ENCODE measurements around the gene GID4. TPM values are rescaled to one million over a fixed set of nuclear protein-coding genes. Genes with fewer than 3 reads are reported as not detected.

GID4 gene
- total and polyA plus RNA-seq, 4 donors = 1.7 to 4.9 (median 3.7) TPM

DNA sequence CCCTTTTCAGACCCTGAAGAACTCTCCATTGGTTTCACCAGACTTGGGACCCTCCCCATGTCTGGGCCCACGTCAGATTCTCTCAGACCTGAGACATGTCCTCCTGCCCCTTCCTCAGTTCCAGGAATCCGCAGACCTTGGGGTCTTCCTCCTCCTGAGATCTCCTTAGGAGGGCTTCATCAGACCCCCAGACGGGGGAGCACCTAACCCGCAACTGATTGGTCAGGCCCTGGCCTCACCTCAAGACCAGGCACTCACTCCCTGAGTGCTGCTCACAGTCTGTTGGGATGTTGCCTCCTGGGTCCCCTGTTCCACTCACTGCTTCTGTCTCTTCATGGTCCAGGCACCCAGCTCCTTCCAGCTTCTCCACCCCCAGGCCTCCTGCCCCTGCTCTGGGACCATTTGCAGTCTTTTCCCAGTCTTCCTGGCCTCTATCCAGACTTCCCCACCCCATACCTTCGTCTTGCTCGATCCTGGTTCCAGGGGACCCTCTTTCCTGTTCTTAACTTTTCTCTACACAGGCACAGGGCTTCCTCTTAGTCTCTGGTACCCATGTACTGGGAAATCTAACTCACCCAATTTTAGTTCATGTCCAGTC is 1.2 kb downstream of the GID4 start:
- TF ChIP-seq YY1 (IDR thresholded peaks at IDR 0.05) (no peak), FOXA1 (IDR thresholded peaks at IDR 0.05) (no peak), TAF1 (conservative IDR thresholded peaks at IDR 0.05) (no peak), RAD21 (IDR thresholded peaks at IDR 0.05) (no peak), SP1 (IDR thresholded peaks at IDR 0.05) (no peak), HNF4A (conservative IDR thresholded peaks at IDR 0.05) (no peak), JUND (IDR thresholded peaks at IDR 0.05) (no peak), RXRA (IDR thresholded peaks at IDR 0.05) (no peak), FOXA2 (IDR thresholded peaks at IDR 0.05) (no peak), EGR1 (IDR thresholded peaks at IDR 0.05; ENCODE audit: low read depth in 2 of 2) (no peak)
- TF ChIP-seq, protein P1, sequence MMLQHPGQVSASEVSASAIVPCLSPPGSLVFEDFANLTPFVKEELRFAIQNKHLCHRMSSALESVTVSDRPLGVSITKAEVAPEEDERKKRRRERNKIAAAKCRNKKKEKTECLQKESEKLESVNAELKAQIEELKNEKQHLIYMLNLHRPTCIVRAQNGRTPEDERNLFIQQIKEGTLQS (IDR thresholded peaks at IDR 0.05) = no peak
- TF ChIP-seq, protein P2, sequence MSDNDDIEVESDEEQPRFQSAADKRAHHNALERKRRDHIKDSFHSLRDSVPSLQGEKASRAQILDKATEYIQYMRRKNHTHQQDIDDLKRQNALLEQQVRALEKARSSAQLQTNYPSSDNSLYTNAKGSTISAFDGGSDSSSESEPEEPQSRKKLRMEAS (IDR thresholded peaks at IDR 0.05) = no peak
- TF ChIP-seq, protein P3, sequence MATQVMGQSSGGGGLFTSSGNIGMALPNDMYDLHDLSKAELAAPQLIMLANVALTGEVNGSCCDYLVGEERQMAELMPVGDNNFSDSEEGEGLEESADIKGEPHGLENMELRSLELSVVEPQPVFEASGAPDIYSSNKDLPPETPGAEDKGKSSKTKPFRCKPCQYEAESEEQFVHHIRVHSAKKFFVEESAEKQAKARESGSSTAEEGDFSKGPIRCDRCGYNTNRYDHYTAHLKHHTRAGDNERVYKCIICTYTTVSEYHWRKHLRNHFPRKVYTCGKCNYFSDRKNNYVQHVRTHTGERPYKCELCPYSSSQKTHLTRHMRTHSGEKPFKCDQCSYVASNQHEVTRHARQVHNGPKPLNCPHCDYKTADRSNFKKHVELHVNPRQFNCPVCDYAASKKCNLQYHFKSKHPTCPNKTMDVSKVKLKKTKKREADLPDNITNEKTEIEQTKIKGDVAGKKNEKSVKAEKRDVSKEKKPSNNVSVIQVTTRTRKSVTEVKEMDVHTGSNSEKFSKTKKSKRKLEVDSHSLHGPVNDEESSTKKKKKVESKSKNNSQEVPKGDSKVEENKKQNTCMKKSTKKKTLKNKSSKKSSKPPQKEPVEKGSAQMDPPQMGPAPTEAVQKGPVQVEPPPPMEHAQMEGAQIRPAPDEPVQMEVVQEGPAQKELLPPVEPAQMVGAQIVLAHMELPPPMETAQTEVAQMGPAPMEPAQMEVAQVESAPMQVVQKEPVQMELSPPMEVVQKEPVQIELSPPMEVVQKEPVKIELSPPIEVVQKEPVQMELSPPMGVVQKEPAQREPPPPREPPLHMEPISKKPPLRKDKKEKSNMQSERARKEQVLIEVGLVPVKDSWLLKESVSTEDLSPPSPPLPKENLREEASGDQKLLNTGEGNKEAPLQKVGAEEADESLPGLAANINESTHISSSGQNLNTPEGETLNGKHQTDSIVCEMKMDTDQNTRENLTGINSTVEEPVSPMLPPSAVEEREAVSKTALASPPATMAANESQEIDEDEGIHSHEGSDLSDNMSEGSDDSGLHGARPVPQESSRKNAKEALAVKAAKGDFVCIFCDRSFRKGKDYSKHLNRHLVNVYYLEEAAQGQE (IDR thresholded peaks at IDR 0.05) = no peak
- H3K9me3 ChIP-seq (ENCODE audit: control insufficient read depth in 4 of 4, low read length in 3 of 4) = no peaks in the 10 kb centered on the region
- peak overlapping the region in 2 of 3 donors; percentile 92 to 97 for H3K4me3 ChIP-seq (ENCODE audit: low read depth in 1 of 3, low read length in 3 of 3)
- H3K9ac ChIP-seq (ENCODE audit: low read depth in 1 of 2, low read length in 2 of 2) = peak overlapping the region; percentile 55 to 79
- WGBS = 51% methylated on average over 6 of the region's 6 CpGs
- DNase-seq (ENCODE audit: low spot score) = no peak
- H3K36me3 ChIP-seq (ENCODE audit: control insufficient read depth in 4 of 4, insufficient read depth in 3 of 4, low read depth in 1 of 4, low read length in 3 of 4) = no peaks in the 10 kb centered on the region
- peaks cover 4 to 35% (median 26%) of the 10 kb centered on the region in 4 donors for H3K4me1 ChIP-seq (ENCODE audit: control insufficient read depth in 4 of 4, insufficient read depth in 4 of 4, low read length in 3 of 4)
- H3K27me3 ChIP-seq (ENCODE audit: control insufficient read depth in 4 of 4, insufficient read depth in 4 of 4, low read length in 3 of 4) = no peaks in the 10 kb centered on the region
- no peak overlapping the region for H3K27ac ChIP-seq (ENCODE audit: low read depth in 1 of 2, low read length in 2 of 2)

DNA sequence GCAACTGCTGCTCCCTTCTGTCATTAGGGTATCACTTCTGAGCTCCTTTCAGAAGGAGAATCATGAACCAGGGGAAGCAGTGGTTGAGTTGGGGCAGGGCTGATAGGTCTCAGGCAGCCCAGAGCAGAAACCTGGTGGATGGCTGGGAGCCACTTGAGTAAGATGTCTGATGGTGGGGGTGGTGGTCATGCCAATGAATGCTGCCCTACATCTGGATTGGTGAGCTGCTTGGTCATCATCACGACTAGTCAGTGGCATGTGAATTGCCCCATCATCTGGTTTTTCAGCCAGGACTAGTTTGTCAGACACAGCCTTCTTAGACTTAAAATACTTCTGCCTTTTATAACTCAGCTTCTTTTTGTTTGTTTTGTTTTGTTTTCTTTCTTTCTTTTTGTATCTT is 2.6 kb downstream of the GID4 start:
- H3K9me3 ChIP-seq (ENCODE audit: control insufficient read depth in 4 of 4, low read length in 3 of 4) = no peaks in the 10 kb centered on the region
- peaks cover 0 to 4% (median 1%) of the 10 kb centered on the region in 4 donors for H3K36me3 ChIP-seq (ENCODE audit: control insufficient read depth in 4 of 4, insufficient read depth in 3 of 4, low read depth in 1 of 4, low read length in 3 of 4)
- TF ChIP-seq RXRA (IDR thresholded peaks at IDR 0.05) = no peak
- no peak for TF ChIP-seq HNF4A (conservative IDR thresholded peaks at IDR 0.05)
- no peak for TF ChIP-seq TAF1 (conservative IDR thresholded peaks at IDR 0.05)
- TF ChIP-seq RAD21 (IDR thresholded peaks at IDR 0.05) = no peak
- TF ChIP-seq, protein P4, sequence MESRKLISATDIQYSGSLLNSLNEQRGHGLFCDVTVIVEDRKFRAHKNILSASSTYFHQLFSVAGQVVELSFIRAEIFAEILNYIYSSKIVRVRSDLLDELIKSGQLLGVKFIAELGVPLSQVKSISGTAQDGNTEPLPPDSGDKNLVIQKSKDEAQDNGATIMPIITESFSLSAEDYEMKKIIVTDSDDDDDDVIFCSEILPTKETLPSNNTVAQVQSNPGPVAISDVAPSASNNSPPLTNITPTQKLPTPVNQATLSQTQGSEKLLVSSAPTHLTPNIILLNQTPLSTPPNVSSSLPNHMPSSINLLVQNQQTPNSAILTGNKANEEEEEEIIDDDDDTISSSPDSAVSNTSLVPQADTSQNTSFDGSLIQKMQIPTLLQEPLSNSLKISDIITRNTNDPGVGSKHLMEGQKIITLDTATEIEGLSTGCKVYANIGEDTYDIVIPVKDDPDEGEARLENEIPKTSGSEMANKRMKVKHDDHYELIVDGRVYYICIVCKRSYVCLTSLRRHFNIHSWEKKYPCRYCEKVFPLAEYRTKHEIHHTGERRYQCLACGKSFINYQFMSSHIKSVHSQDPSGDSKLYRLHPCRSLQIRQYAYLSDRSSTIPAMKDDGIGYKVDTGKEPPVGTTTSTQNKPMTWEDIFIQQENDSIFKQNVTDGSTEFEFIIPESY (IDR thresholded peaks at IDR 0.05) = no peak
- TF ChIP-seq EGR1 (IDR thresholded peaks at IDR 0.05; ENCODE audit: low read depth in 2 of 2) = no peak
- TF ChIP-seq, protein P5, sequence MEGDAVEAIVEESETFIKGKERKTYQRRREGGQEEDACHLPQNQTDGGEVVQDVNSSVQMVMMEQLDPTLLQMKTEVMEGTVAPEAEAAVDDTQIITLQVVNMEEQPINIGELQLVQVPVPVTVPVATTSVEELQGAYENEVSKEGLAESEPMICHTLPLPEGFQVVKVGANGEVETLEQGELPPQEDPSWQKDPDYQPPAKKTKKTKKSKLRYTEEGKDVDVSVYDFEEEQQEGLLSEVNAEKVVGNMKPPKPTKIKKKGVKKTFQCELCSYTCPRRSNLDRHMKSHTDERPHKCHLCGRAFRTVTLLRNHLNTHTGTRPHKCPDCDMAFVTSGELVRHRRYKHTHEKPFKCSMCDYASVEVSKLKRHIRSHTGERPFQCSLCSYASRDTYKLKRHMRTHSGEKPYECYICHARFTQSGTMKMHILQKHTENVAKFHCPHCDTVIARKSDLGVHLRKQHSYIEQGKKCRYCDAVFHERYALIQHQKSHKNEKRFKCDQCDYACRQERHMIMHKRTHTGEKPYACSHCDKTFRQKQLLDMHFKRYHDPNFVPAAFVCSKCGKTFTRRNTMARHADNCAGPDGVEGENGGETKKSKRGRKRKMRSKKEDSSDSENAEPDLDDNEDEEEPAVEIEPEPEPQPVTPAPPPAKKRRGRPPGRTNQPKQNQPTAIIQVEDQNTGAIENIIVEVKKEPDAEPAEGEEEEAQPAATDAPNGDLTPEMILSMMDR (IDR thresholded peaks at IDR 0.05; ENCODE audit: low read depth, low read length, missing input control) = no peak
- TF ChIP-seq, protein P3 (IDR thresholded peaks at IDR 0.05) = no peak
- TF ChIP-seq FOXA2 (IDR thresholded peaks at IDR 0.05) = no peak
- no peak for TF ChIP-seq GABPA (IDR thresholded peaks at IDR 0.05 in 1 of 2, conservative IDR thresholded peaks at IDR 0.05 in 1 of 2)
- TF ChIP-seq, protein P2 (IDR thresholded peaks at IDR 0.05) = no peak
- TF ChIP-seq SP1 (IDR thresholded peaks at IDR 0.05) = no peak
- TF ChIP-seq FOXA1 (IDR thresholded peaks at IDR 0.05) = no peak
- no peak for TF ChIP-seq YY1 (IDR thresholded peaks at IDR 0.05)
- TF ChIP-seq JUND (IDR thresholded peaks at IDR 0.05) = no peak
- TF ChIP-seq, protein P1 (IDR thresholded peaks at IDR 0.05) = no peak
- no peak for TF ChIP-seq NR2F2 (IDR thresholded peaks at IDR 0.05)
- TF ChIP-seq HNF4G (IDR thresholded peaks at IDR 0.05) = no peak
- H3K27ac ChIP-seq (ENCODE audit: low read depth in 1 of 2, low read length in 2 of 2) = no peak overlapping the region
- DNase-seq (ENCODE audit: low spot score) = no peak
- no peaks in the 10 kb centered on the region for H3K27me3 ChIP-seq (ENCODE audit: control insufficient read depth in 4 of 4, insufficient read depth in 4 of 4, low read length in 3 of 4)
- 50% methylated on average over 1 of the region's 1 CpG for WGBS
- H3K9ac ChIP-seq (ENCODE audit: low read depth in 1 of 2, low read length in 2 of 2) = peak overlapping the region in 1 of 2 donors; percentile 6
- no peak overlapping the region for H3K4me3 ChIP-seq (ENCODE audit: low read depth in 1 of 3, low read length in 3 of 3)
- peaks cover 4 to 35% (median 26%) of the 10 kb centered on the region in 4 donors for H3K4me1 ChIP-seq (ENCODE audit: control insufficient read depth in 4 of 4, insufficient read depth in 4 of 4, low read length in 3 of 4)
